HG03565 (cell line): ENCODE data around the gene SOX10.

ENCODE experiments used
- ATAC-seq: cut with Tn5 transposase; IDR thresholded peaks from one replicate; pipeline ENCODE4 v1.9.1; 2021; ENCODE audit warnings: mild to moderate bottlenecking, moderate library complexity; ENCODE audit not compliant: unreplicated experiment

Gene SOX10

GRCh38 chr22:37983860-37984791 is at the start of gene SOX10:
TSS of gene SOX10 (minus strand) at chr22:37984555. CDS start at chr22:37983784, 771 bp downstream.
- no peak for ATAC-seq

- ATAC-seq, result no peak
Measured at GRCh38 chr22:38033522-38034277, 49.3 kb upstream of the SOX10 start.

- no peak for ATAC-seq
Measured at GRCh38 chr22:38032681-38033521, 48.5 kb upstream of the SOX10 start.

- ATAC-seq, result no peak
Measured at GRCh38 chr22:38031491-38031890, 47.1 kb upstream of the SOX10 start.

GRCh38 chr22:38030311-38031133 is 46.2 kb upstream of the SOX10 start:
- no peak for ATAC-seq

GRCh38 chr22:38029901-38030300 is 45.5 kb upstream of the SOX10 start:
- ATAC-seq, result no peak

- ATAC-seq, result no peak
Measured at GRCh38 chr22:38029370-38029769, 45.0 kb upstream of the SOX10 start.

GRCh38 chr22:38028344-38029130 is 44.2 kb upstream of the SOX10 start:
- no peak for ATAC-seq

- ATAC-seq, result no peak
Measured at GRCh38 chr22:38027487-38027886, 43.1 kb upstream of the SOX10 start.

- ATAC-seq, result no peak
Measured at GRCh38 chr22:38026130-38027111, 42.1 kb upstream of the SOX10 start.

GRCh38 chr22:38025514-38025913 is 41.2 kb upstream of the SOX10 start:
- ATAC-seq, result no peak

- no peak for ATAC-seq
Measured at GRCh38 chr22:38023045-38023444, 38.7 kb upstream of the SOX10 start.

- no peak for ATAC-seq
Measured at GRCh38 chr22:38021206-38021605, 36.9 kb upstream of the SOX10 start.

- no peak for ATAC-seq
Measured at GRCh38 chr22:38018938-38019827, 34.8 kb upstream of the SOX10 start.

GRCh38 chr22:38017939-38018885 is 33.9 kb upstream of the SOX10 start:
- no peak for ATAC-seq

GRCh38 chr22:38017272-38017920 is 33.0 kb upstream of the SOX10 start:
- ATAC-seq, result no peak
